NT2/D1 (cell line): ENCODE results near the gene MGST2.

Source experiments
- SUZ12 ChIP-seq: IDR thresholded peaks from 2 replicates; pipeline ENCODE4 v1.6.1; 2011; ENCODE audit not compliant: insufficient read length, insufficient read depth; ENCODE audit errors: extremely low read depth
- YY1 ChIP-seq: IDR thresholded peaks from 2 replicates; pipeline ENCODE4 v1.6.1; 2011; ENCODE audit not compliant: insufficient read length, insufficient read depth
- ZNF274 ChIP-seq: IDR thresholded peaks from 2 replicates; pipeline ENCODE4 v1.6.1; 2011; ENCODE audit warnings: mild to moderate bottlenecking, low read depth, low read length

GRCh38 chr4:139682309-139682708 lies 16.7 kb downstream of the MGST2 start:
- TF ChIP-seq ZNF274 (no peak), SUZ12 (no peak), YY1 (no peak)
